Measurements from ENCODE around the gene ABHD16B.
"Not testable (repeated sequence)": the region's sequence is repeated elsewhere in the genome, so short reads cannot be mapped to it uniquely, and the experiment has no call there.

Gene ABHD16B

GRCh38 chr20:63843222-63843621 is 18.1 kb upstream of the ABHD16B start:
- ATAC-seq (no peak), DNase-seq (no peak)
- no peak overlapping the region for H3K4me3 Mint-ChIP-seq
- peaks cover 37% of the 10 kb centered on the region for H3K27me3 Mint-ChIP-seq
- peaks cover 8% of the 10 kb centered on the region for H3K4me1 Mint-ChIP-seq
- no peak overlapping the region for H3K27ac Mint-ChIP-seq
- no peaks in the 10 kb centered on the region for H3K9me3 Mint-ChIP-seq
- H3K36me3 Mint-ChIP-seq (ENCODE audit: low read depth), result no peaks in the 10 kb centered on the region

- Mint-ChIP-seq H3K27me3 (peaks cover 41% of the 10 kb centered on the region), H3K27ac (no peak overlapping the region), H3K4me3 (no peak overlapping the region), H3K36me3 (ENCODE audit: low read depth) (no peaks in the 10 kb centered on the region), H3K9me3 (no peaks in the 10 kb centered on the region), H3K4me1 (peaks cover 8% of the 10 kb centered on the region)
- DNase-seq, result no peak
- no peak for ATAC-seq
These were observed 17.5 kb upstream of the ABHD16B start for GRCh38 chr20:63843778-63844177.

DNA sequence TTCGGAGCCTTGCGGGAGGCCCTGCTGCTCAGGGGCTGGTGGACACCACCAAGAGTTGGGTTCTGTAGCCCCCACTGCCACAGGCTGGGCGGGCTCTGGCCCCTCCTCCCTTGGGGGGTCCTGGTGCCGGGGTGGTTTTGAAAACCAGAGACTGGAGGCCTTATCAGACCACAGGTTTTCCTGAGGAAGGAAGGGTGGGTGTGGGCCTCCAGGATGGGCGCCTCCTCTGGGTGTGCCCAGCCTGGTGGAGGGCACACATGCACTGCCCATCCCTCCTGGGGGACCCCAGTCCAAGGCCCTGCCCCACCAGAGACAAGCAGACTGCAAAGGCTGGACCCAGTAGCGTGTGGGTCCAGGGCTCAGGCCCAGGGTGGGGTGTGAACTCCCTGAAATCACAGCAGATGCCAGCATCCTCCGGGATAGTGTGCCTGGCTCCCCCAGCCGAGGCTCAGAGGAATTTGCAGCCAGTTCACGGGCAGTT is 16.7 kb upstream of the ABHD16B start:
- Mint-ChIP-seq H3K4me3 (no peak overlapping the region), H3K27me3 (peaks cover 44% of the 10 kb centered on the region), H3K9me3 (no peaks in the 10 kb centered on the region), H3K4me1 (peaks cover 8% of the 10 kb centered on the region), H3K27ac (no peak overlapping the region), H3K36me3 (ENCODE audit: low read depth) (no peaks in the 10 kb centered on the region)
- ATAC-seq (no peak), DNase-seq (no peak)

DNA sequence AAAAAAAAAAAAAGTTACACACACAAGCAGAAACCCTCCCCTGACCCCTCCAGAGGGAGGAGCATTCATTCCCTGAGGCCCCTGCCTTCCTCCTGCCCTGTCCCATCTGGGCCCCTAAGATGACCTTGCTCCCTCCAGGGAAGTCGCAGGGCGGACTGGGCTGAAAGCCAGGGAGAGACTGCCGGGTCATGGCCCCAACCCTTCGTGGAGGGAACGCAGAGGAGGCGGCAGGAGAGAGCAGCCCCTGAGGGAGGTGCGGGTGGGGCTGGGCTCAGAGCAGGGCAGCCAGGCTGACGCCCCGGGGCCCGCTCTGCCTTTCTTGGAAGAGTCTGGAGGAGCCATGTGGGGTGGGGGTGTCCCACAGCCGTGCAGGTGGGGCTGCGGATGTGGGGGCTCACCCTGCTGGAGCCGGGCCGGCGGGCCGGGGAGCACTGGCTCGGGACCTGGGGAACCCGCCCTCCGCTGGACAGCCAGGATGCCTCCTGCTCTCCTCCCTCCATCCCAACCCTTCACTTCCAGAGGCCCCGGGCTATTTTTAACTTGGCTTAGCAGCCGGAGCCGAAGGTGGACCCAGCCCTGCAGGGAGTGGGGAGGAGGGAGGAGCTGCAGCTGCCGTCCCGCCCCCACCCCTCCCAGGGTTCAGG is 15.0 kb upstream of the ABHD16B start:
- DNase-seq (no peak), ATAC-seq (no peak)
- Mint-ChIP-seq H3K4me3 (no peak overlapping the region), H3K27ac (no peak overlapping the region), H3K4me1 (peaks cover 17% of the 10 kb centered on the region), H3K36me3 (ENCODE audit: low read depth) (no peaks in the 10 kb centered on the region), H3K27me3 (peaks cover 54% of the 10 kb centered on the region), H3K9me3 (no peaks in the 10 kb centered on the region)

GRCh38 chr20:63846888-63847236 is 14.4 kb upstream of the ABHD16B start:
- Mint-ChIP-seq H3K27me3 (peaks cover 53% of the 10 kb centered on the region), H3K4me3 (no peak overlapping the region), H3K36me3 (ENCODE audit: low read depth) (no peaks in the 10 kb centered on the region), H3K9me3 (no peaks in the 10 kb centered on the region), H3K4me1 (peaks cover 19% of the 10 kb centered on the region), H3K27ac (no peak overlapping the region)
- ATAC-seq (no peak), DNase-seq (no peak)

GRCh38 chr20:63847237-63848002 is 13.9 kb upstream of the ABHD16B start:
- Mint-ChIP-seq H3K36me3 (ENCODE audit: low read depth) (no peaks in the 10 kb centered on the region), H3K4me3 (no peak overlapping the region), H3K4me1 (peaks cover 20% of the 10 kb centered on the region), H3K27ac (no peak overlapping the region), H3K27me3 (peaks cover 51% of the 10 kb centered on the region), H3K9me3 (no peaks in the 10 kb centered on the region)
- ATAC-seq (no peak), DNase-seq (no peak)

GRCh38 chr20:63848003-63848911 is 13.0 kb upstream of the ABHD16B start:
- peaks cover 20% of the 10 kb centered on the region for H3K4me1 Mint-ChIP-seq
- no peaks in the 10 kb centered on the region for H3K9me3 Mint-ChIP-seq
- no peak overlapping the region for H3K4me3 Mint-ChIP-seq
- ATAC-seq (no peak), DNase-seq (no peak)
- H3K27me3 Mint-ChIP-seq, result peaks cover 42% of the 10 kb centered on the region
- H3K36me3 Mint-ChIP-seq (ENCODE audit: low read depth), result no peaks in the 10 kb centered on the region
- H3K27ac Mint-ChIP-seq, result no peak overlapping the region

DNA sequence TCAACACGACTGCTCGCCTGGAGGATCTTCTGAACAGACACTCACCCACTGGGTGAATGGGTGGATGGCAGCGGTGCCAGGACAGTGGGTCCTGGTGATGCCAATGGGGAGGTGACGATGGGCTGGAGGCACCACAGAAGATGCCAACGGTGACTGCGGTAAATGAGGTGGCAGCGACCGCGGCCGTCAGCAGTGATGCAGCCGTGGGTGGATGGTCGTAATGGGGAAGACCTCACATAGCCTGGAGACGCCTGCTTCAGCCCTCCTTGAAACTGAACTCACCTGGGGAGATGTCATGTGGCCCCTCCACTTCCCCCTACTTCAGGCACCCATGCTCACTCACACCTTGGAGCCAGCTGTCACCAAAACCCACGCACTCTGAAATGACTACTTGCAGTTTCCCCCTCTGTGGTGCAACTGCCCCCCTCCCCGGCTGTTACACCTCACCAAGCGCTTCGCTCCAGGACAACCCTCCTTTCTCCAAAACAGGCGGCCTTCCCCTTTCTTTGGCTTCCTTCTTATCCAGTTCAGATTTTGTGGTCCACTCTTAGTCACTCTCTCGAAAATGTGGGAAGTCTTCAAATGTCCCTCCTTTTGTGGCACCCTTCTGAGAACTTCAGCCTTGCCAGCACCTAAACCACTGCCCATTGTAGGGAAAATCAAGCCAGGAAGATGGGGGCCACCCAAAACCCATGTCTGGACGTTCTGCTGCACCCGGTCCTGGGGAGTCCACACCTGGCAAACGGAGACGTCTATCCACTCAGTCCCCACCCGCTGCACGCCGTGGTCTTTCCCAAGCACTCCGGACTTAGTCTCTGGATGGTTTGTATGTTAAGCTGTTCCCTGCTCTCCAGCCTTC is 10.4 kb upstream of the ABHD16B start:
- Mint-ChIP-seq H3K27me3 (peaks cover 24% of the 10 kb centered on the region), H3K9me3 (no peaks in the 10 kb centered on the region), H3K4me1 (peaks cover 18% of the 10 kb centered on the region), H3K36me3 (ENCODE audit: low read depth) (no peaks in the 10 kb centered on the region), H3K27ac (no peak overlapping the region), H3K4me3 (no peak overlapping the region)
- DNase-seq, result peak; percentile 63
- ATAC-seq, result peak; percentile 90

DNA sequence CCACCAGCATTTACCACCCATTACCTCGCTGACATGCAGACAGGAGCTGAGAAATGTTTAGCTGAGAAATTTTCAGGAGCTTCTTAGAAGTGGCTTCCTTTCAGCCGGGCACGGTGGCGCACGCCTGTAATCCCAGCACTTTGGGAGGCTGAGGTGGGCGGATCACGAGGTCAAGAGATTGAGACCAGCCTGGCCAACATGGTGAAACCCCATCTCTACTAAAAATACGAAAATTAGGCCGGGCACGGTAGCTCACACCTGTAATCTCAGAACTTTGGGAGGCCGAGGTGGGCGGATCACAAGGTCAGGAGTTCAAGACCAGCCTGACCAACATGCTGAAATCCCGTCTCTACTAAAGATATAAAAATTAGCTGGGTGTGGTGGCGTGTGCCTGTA is 9.8 kb upstream of the ABHD16B start:
- H3K27me3 Mint-ChIP-seq, result peaks cover 20% of the 10 kb centered on the region
- H3K4me3 Mint-ChIP-seq; ATAC-seq; H3K9me3 Mint-ChIP-seq; H3K27ac Mint-ChIP-seq; DNase-seq; H3K36me3 Mint-ChIP-seq (ENCODE audit: low read depth): not testable (repeated sequence)
- H3K4me1 Mint-ChIP-seq, result peaks cover 15% of the 10 kb centered on the region

- H3K9me3 Mint-ChIP-seq; H3K27ac Mint-ChIP-seq; H3K4me3 Mint-ChIP-seq; DNase-seq; ATAC-seq; H3K36me3 Mint-ChIP-seq (ENCODE audit: low read depth): not testable (repeated sequence)
- H3K4me1 Mint-ChIP-seq, result peaks cover 31% of the 10 kb centered on the region
- H3K27me3 Mint-ChIP-seq, result peaks cover 16% of the 10 kb centered on the region
These were observed 7.6 kb upstream of the ABHD16B start for GRCh38 chr20:63853733-63854068.

- no peak for DNase-seq
- Mint-ChIP-seq H3K27ac (no peak overlapping the region), H3K4me1 (peaks cover 36% of the 10 kb centered on the region), H3K27me3 (peaks cover 14% of the 10 kb centered on the region), H3K36me3 (ENCODE audit: low read depth) (no peaks in the 10 kb centered on the region), H3K4me3 (no peak overlapping the region), H3K9me3 (no peaks in the 10 kb centered on the region)
- ATAC-seq, result no peak
These were observed 7.1 kb upstream of the ABHD16B start for GRCh38 chr20:63854069-63854765.

- DNase-seq (no peak), ATAC-seq (no peak)
- Mint-ChIP-seq H3K9me3 (no peaks in the 10 kb centered on the region), H3K4me3 (no peak overlapping the region), H3K27ac (no peak overlapping the region), H3K36me3 (ENCODE audit: low read depth) (no peaks in the 10 kb centered on the region), H3K27me3 (peaks cover 10% of the 10 kb centered on the region), H3K4me1 (peaks cover 39% of the 10 kb centered on the region)
These were observed 6.4 kb upstream of the ABHD16B start for GRCh38 chr20:63854766-63855362.

GRCh38 chr20:63855363-63856097 is 5.8 kb upstream of the ABHD16B start:
- Mint-ChIP-seq H3K27me3 (peaks cover 7% of the 10 kb centered on the region), H3K36me3 (ENCODE audit: low read depth) (no peaks in the 10 kb centered on the region), H3K4me1 (peaks cover 37% of the 10 kb centered on the region), H3K9me3 (no peaks in the 10 kb centered on the region), H3K4me3 (no peak overlapping the region), H3K27ac (no peak overlapping the region)
- ATAC-seq, result no peak
- no peak for DNase-seq

Measured in activated naive CD8-positive, alpha-beta T cell treated with anti-CD3 and anti-CD28 coated beads, Interleukin-2, amount 50 U/mL, for 24 hours (primary cell).